ENCODE measurements around the gene KIF18B. TPM values are rescaled to one million over a fixed set of nuclear protein-coding genes. Genes with fewer than 3 reads are reported as not detected.

Gene KIF18B
- total and polyA plus RNA-seq, 2 donors (not counting 3 experiments of a cell fraction or from before 2014, with no cell fraction given): 24.5 to 50.3 TPM

- intact Hi-C loops (cut with micrococcal nuclease): no loop called here
- Histone ChIP-seq H3K9ac (replicated peaks; ENCODE audit: extremely low read depth, insufficient read depth, low read length) (no peak overlapping the region), H3K79me2 (ENCODE audit: control insufficient read depth, insufficient read depth, low read length) (no peaks in the 10 kb centered on the region), H3K36me3 (ENCODE audit: control insufficient read depth in 2 of 2, extremely low read depth in 1 of 2, insufficient read depth in 2 of 2, low read length in 2 of 2) (no peaks in the 10 kb centered on the region), H3K4me1 (ENCODE audit: control insufficient read depth, extremely low read depth, insufficient read depth, low read length) (peaks cover 24% of the 10 kb centered on the region), H3K4me2 (ENCODE audit: insufficient read depth, low read length) (no peak overlapping the region), H3K9me3 (replicated peaks; ENCODE audit: control insufficient read depth, insufficient read depth, low read length) (no peaks in the 10 kb centered on the region), H3K27me3 (ENCODE audit: control insufficient read depth in 2 of 2, insufficient read depth in 2 of 2, low read length in 2 of 2) (no peaks in the 10 kb centered on the region), H3K27ac (ENCODE audit: insufficient read depth, low read depth, low read length) (no peak overlapping the region), H3K9me1 (replicated peaks; ENCODE audit: control insufficient read depth, extremely low read depth, insufficient read depth, low read length) (no peaks in the 10 kb centered on the region), H3K4me3 (replicated peaks in 1 of 3; ENCODE audit: insufficient read depth in 1 of 3, low read depth in 1 of 3, low read length in 3 of 3) (no peak overlapping the region), H2AFZ (ENCODE audit: low read depth, low read length) (no peak overlapping the region), H4K20me1 (replicated peaks; ENCODE audit: control insufficient read depth, extremely low read depth, insufficient read depth, low read length) (no peaks in the 10 kb centered on the region)
- POLR2A ChIA-PET: no interaction called here
- CTCF ChIA-PET: interaction anchor here (1.4 to 3.0 kb wide), 3 partner anchors 9 to 111 kb away, joined by 4 to 35 read pairs (median 13); partner anchors contain the start of gene EFTUD2
- no peak for TF ChIP-seq POLR2A (IDR thresholded peaks at IDR 0.05; ENCODE audit: low read depth, low read length)
- TF ChIP-seq, protein P1, sequence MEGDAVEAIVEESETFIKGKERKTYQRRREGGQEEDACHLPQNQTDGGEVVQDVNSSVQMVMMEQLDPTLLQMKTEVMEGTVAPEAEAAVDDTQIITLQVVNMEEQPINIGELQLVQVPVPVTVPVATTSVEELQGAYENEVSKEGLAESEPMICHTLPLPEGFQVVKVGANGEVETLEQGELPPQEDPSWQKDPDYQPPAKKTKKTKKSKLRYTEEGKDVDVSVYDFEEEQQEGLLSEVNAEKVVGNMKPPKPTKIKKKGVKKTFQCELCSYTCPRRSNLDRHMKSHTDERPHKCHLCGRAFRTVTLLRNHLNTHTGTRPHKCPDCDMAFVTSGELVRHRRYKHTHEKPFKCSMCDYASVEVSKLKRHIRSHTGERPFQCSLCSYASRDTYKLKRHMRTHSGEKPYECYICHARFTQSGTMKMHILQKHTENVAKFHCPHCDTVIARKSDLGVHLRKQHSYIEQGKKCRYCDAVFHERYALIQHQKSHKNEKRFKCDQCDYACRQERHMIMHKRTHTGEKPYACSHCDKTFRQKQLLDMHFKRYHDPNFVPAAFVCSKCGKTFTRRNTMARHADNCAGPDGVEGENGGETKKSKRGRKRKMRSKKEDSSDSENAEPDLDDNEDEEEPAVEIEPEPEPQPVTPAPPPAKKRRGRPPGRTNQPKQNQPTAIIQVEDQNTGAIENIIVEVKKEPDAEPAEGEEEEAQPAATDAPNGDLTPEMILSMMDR (IDR thresholded peaks at IDR 0.05; ENCODE audit: extremely low read depth in 1 of 2, insufficient read depth in 1 of 2, low read depth in 1 of 2, low read length in 2 of 2): no peak
- TF ChIP-seq MAX (IDR thresholded peaks at IDR 0.05; ENCODE audit: insufficient read depth, insufficient read length): no peak
- no peak for TF ChIP-seq EZH2 (IDR thresholded peaks at IDR 0.05; ENCODE audit: borderline replicate concordance, low read depth, low read length, severe bottlenecking)
- TF ChIP-seq JUN (IDR thresholded peaks at IDR 0.05; ENCODE audit: borderline replicate concordance, insufficient read depth, insufficient read length, low read depth): no peak
- TF ChIP-seq GATA2 (IDR thresholded peaks at IDR 0.05; ENCODE audit: insufficient read depth, insufficient read length, low read depth, low read length): no peak
- TF ChIP-seq FOS (IDR thresholded peaks at IDR 0.05; ENCODE audit: borderline replicate concordance, insufficient read depth, low read length): no peak
- dilution Hi-C loops (cut with MboI; ENCODE audit: extremely low pct_ligation_motif_present, low sequenced_read_pairs): no loop called here
- BruUV-seq (replicated peaks): no TSS peak
- FAIRE-seq (no peak), DNase-seq (ENCODE audit: low read depth, low spot score) (no peak)
Measured at GRCh38 chr17:44908761-44909326, 38.7 kb downstream of the KIF18B start.

Data from endothelial cell of umbilical vein (primary cell).